Ascending aorta (tissue), 2 donors: ENCODE data around the gene FSTL4. TPM values are rescaled to one million over a fixed set of nuclear protein-coding genes. Genes with fewer than 3 reads are reported as not detected.

Experiments used
- DNase-seq, 2 donors: peaks; one replicate each; pipeline ENCODE4 v3.0.0-alpha.2; 2019; ENCODE audit warnings: low spot score in 2 of 2
- H3K27ac ChIP-seq, 2 donors: fragments of 200-600 bp; sonication (generic); one replicate each; pipeline ENCODE4 v1.5.1; 2016 to 2017; ENCODE audit warnings: mild to moderate bottlenecking in 1 of 2
- H3K27me3 ChIP-seq: fragments of 200-600 bp; sonication (generic); one replicate; pipeline ENCODE4 v1.5.1; 2017
- H3K36me3 ChIP-seq, 2 donors: fragments of 200-600 bp; sonication (generic); one replicate each; pipeline ENCODE4 v1.5.1; 2016
- H3K4me1 ChIP-seq, 2 donors: fragments of 200-600 bp; sonication (generic); one replicate each; pipeline ENCODE4 v1.5.1; 2016 to 2017; ENCODE audit warnings: mild to moderate bottlenecking in 1 of 2
- H3K4me3 ChIP-seq, 2 donors: fragments of 200-600 bp; sonication (generic); one replicate each; pipeline ENCODE4 v1.5.1; 2016 to 2017; ENCODE audit warnings: mild to moderate bottlenecking in 1 of 2
- H3K9me3 ChIP-seq, 2 donors: fragments of 200-600 bp; sonication (generic); one replicate each; pipeline ENCODE4 v1.5.1; 2016
- CTCF ChIP-seq, 3 experiments: fragments of 200-600 bp in 2 of 3; fragments of 450-650 bp in 1 of 3; sonication (generic) in 2 of 3; IDR thresholded peaks; one replicate each; pipeline ENCODE4 v1.5.1; 2016 to 2019; ENCODE audit warnings: antibody characterized with exemption in 3 of 3, mild to moderate bottlenecking in 1 of 3, moderate library complexity in 1 of 3
- intact Hi-C: fragments of 100-400 bp; cut with DNase I; formaldehyde crosslinking; loops from one replicate; pipeline ENCODE4 v1.15.1; 2023
- total RNA-seq: library from RNA; depleted of rRNA; stranded (reverse); fragments of >200 nt; gene quantifications from one replicate; pipeline ENCODE4 v1.1.0, GENCODE V29; 2016

FSTL4 gene
- total RNA-seq, 1 donor from 2014 or later, result 0.11 TPM

DNA sequence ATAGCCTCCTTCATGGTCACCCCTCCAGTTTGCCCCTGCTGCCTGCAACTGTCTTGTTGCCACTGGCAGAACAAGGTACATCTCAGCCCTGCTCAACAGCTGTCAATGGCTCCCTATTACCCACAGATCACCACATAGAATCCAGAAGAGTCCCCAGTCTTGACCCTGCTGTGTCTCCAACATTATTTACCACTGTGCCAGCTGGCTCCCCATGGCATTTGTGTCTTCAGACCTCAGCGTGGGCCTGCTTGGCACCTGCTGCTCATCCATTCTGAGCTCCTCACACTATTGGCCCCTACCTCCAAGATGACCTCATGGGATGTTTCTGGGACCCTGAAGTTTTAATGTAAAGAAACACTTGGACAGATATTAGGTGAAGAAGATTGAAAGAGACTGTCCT lies 358.7 kb downstream of the FSTL4 start:
- Histone ChIP-seq H3K36me3 (no peaks in the 10 kb centered on the region), H3K4me3 (no peak overlapping the region), H3K27me3 (no peaks in the 10 kb centered on the region), H3K4me1 (no peaks in the 10 kb centered on the region), H3K27ac (no peak overlapping the region), H3K9me3 (no peaks in the 10 kb centered on the region)
- intact Hi-C loops, result no loop called here
- no peak for TF ChIP-seq CTCF (IDR thresholded peaks at IDR 0.05)
- DNase-seq, result no peak

- no peaks in the 10 kb centered on the region for H3K9me3 ChIP-seq
- no peaks in the 10 kb centered on the region for H3K27me3 ChIP-seq
- H3K27ac ChIP-seq, result no peak overlapping the region
- no peak for DNase-seq
- H3K36me3 ChIP-seq, result no peaks in the 10 kb centered on the region
- intact Hi-C loops, result no loop called here
- no peak for TF ChIP-seq CTCF (IDR thresholded peaks at IDR 0.05)
- no peaks in the 10 kb centered on the region for H3K4me1 ChIP-seq
- H3K4me3 ChIP-seq, result no peak overlapping the region
Observed at GRCh38 chr5:133253070-133253469, 359.3 kb downstream of the FSTL4 start.

GRCh38 chr5:133252133-133252480 lies 360.2 kb downstream of the FSTL4 start:
- no peaks in the 10 kb centered on the region for H3K9me3 ChIP-seq
- H3K27ac ChIP-seq, result no peak overlapping the region
- no peak for TF ChIP-seq CTCF (IDR thresholded peaks at IDR 0.05)
- no peak for DNase-seq
- intact Hi-C loops, result no loop called here
- H3K4me1 ChIP-seq, result no peaks in the 10 kb centered on the region
- no peak overlapping the region for H3K4me3 ChIP-seq
- no peaks in the 10 kb centered on the region for H3K36me3 ChIP-seq
- H3K27me3 ChIP-seq, result no peaks in the 10 kb centered on the region

- Histone ChIP-seq H3K4me3 (no peak overlapping the region), H3K36me3 (no peaks in the 10 kb centered on the region), H3K9me3 (no peaks in the 10 kb centered on the region), H3K27me3 (no peaks in the 10 kb centered on the region), H3K27ac (no peak overlapping the region), H3K4me1 (no peaks in the 10 kb centered on the region)
- intact Hi-C loops, result no loop called here
- DNase-seq, result no peak
- TF ChIP-seq CTCF (IDR thresholded peaks at IDR 0.05), result no peak
Observed at GRCh38 chr5:133251296-133252132, 360.8 kb downstream of the FSTL4 start.

GRCh38 chr5:133250527-133250926 lies 361.8 kb downstream of the FSTL4 start:
- Histone ChIP-seq H3K4me1 (no peaks in the 10 kb centered on the region), H3K9me3 (no peaks in the 10 kb centered on the region), H3K36me3 (no peaks in the 10 kb centered on the region), H3K27ac (no peak overlapping the region), H3K27me3 (no peaks in the 10 kb centered on the region), H3K4me3 (no peak overlapping the region)
- intact Hi-C loops, result no loop called here
- no peak for TF ChIP-seq CTCF (IDR thresholded peaks at IDR 0.05)
- DNase-seq, result no peak
